RWPE2 (cell line): ENCODE results near the gene LAMA3.

Experiments used
- ATAC-seq: fragments of 200-7000 bp; cut with Tn5 transposase; 3 replicates; pipeline ENCODE4 v1.9.1; 2021; ENCODE audit warnings: low read depth
- DNase-seq: peaks from one replicate; pipeline ENCODE4 v3.0.0-alpha.2; 2020; ENCODE audit warnings: low spot score
- H3K27ac ChIP-seq: fragments of 450-650 bp; 2 replicates; pipeline ENCODE4 v1.5.1; 2017; ENCODE audit warnings: mild to moderate bottlenecking; ENCODE audit not compliant: poor library complexity, severe bottlenecking
- H3K27me3 ChIP-seq: fragments of 250-450 bp; sonication (Bioruptor Pico); 2 replicates; pipeline ENCODE4 v1.5.1; 2021; ENCODE audit warnings: mild to moderate bottlenecking, moderate library complexity; ENCODE audit not compliant: insufficient read depth, poor library complexity, severe bottlenecking
- H3K36me3 ChIP-seq: fragments of 250-450 bp; sonication (Bioruptor Pico); 2 replicates; pipeline ENCODE4 v1.5.1; 2020; ENCODE audit warnings: low read depth, mild to moderate bottlenecking, moderate library complexity
- H3K4me1 ChIP-seq: fragments of 250-450 bp; sonication (Bioruptor Pico); 2 replicates; pipeline ENCODE4 v1.5.1; 2021; ENCODE audit warnings: mild to moderate bottlenecking, moderate library complexity; ENCODE audit not compliant: insufficient read depth, poor library complexity, severe bottlenecking
- H3K4me3 ChIP-seq: fragments of 250-450 bp; sonication (Bioruptor Pico); 2 replicates; pipeline ENCODE4 v1.5.1; 2021; ENCODE audit warnings: mild to moderate bottlenecking, moderate library complexity; ENCODE audit not compliant: severe bottlenecking
- H3K9me3 ChIP-seq: fragments of 250-450 bp; sonication (Bioruptor Pico); 2 replicates; pipeline ENCODE4 v1.5.1; 2021; ENCODE audit warnings: mild to moderate bottlenecking, moderate library complexity; ENCODE audit not compliant: severe bottlenecking
- CTCF ChIP-seq: fragments of 450-650 bp; IDR thresholded peaks from one replicate; pipeline ENCODE4 v1.5.1; 2017; ENCODE audit warnings: mild to moderate bottlenecking, moderate library complexity; ENCODE audit not compliant: poor library complexity, severe bottlenecking

The LAMA3 gene

GRCh38 chr18:23832911-23833310, 143.7 kb downstream of the LAMA3 start:
- Histone ChIP-seq H3K4me1 (peaks cover 30% of the 10 kb centered on the region), H3K27ac (no peak overlapping the region), H3K4me3 (no peak overlapping the region), H3K36me3 (0 out of 2 replicates have a peak, but pooled peaks cover 5% of the 10 kb centered on the region), H3K9me3 (no peaks in the 10 kb centered on the region), H3K27me3 (no peaks in the 10 kb centered on the region)
- DNase-seq (no peak), ATAC-seq (no peak)
- TF ChIP-seq CTCF: no peak

GRCh38 chr18:23833714-23834113, 144.5 kb downstream of the LAMA3 start:
- Histone ChIP-seq H3K27ac (no peak overlapping the region), H3K36me3 (no peaks in the 10 kb centered on the region), H3K9me3 (no peaks in the 10 kb centered on the region), H3K4me3 (no peak overlapping the region), H3K27me3 (no peaks in the 10 kb centered on the region), H3K4me1 (peaks cover 30% of the 10 kb centered on the region)
- ATAC-seq: no peak
- no peak for TF ChIP-seq CTCF
- DNase-seq: no peak

GRCh38 chr18:23835091-23835490, 145.8 kb downstream of the LAMA3 start:
- peaks cover 33% of the 10 kb centered on the region for H3K4me1 ChIP-seq
- ATAC-seq (no peak; the same call in 2 of the 3 replicates), DNase-seq (no peak)
- no peaks in the 10 kb centered on the region for H3K27me3 ChIP-seq
- no peak overlapping the region for H3K4me3 ChIP-seq
- peak overlapping the region; percentile 98 for H3K27ac ChIP-seq
- peaks cover 8% of the 10 kb centered on the region for H3K36me3 ChIP-seq
- no peaks in the 10 kb centered on the region for H3K9me3 ChIP-seq
- no peak for TF ChIP-seq CTCF

- Histone ChIP-seq H3K27ac (peak overlapping the region; percentile 98), H3K4me1 (peaks cover 33% of the 10 kb centered on the region), H3K9me3 (no peaks in the 10 kb centered on the region), H3K27me3 (no peaks in the 10 kb centered on the region), H3K4me3 (no peak overlapping the region), H3K36me3 (peaks cover 8% of the 10 kb centered on the region)
- TF ChIP-seq CTCF: no peak
- DNase-seq: no peak
- no peak for ATAC-seq
Measured at GRCh38 chr18:23835506-23835905, 146.3 kb downstream of the LAMA3 start.

GRCh38 chr18:23837591-23837990, 148.3 kb downstream of the LAMA3 start:
- Histone ChIP-seq H3K9me3 (no peaks in the 10 kb centered on the region), H3K4me3 (no peak overlapping the region), H3K27ac (peak overlapping the region; percentile 98), H3K4me1 (peaks cover 33% of the 10 kb centered on the region), H3K36me3 (peaks cover 12% of the 10 kb centered on the region), H3K27me3 (no peaks in the 10 kb centered on the region)
- ATAC-seq (peak; percentile 68), DNase-seq (no peak)
- TF ChIP-seq CTCF: no peak
